GM18867 (cell line): ENCODE measurements around the gene FUT6.

ENCODE experiments used
- ATAC-seq: cut with Tn5 transposase; IDR thresholded peaks from one replicate; pipeline ENCODE4 v1.9.1; 2021; ENCODE audit warnings: mild to moderate bottlenecking, moderate library complexity; ENCODE audit not compliant: unreplicated experiment

FUT6 gene

GRCh38 chr19:5827891-5828660 lies 11.4 kb downstream of the FUT6 start:
- peak; percentile 67 for ATAC-seq

DNA sequence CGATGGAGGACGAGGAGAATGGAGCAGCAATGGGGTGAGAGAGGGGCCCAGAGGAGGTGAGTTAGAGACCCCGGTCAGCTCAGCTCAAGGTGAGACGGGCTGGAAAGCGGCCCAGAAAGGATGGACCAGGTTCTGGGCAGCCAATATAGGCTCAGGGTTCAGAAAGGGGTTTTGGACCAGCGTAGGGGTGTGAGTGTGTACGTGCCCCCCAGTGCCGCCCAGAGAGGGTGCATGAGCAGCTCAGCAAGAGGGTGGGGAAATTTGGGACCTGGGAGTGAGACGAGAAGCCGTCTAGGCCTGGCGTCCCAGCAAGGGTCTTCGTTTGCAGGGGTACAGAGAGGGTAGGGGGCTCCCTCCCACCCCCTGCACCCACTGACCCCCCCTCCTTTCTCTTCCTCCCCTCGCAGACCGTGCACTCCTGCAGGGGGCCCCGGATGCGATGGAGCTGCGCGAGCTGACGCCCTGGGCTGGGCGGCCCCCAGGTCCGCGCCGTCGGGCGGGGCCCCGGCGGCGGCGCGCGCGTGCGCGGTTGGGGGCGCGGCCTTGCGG lies 12.1 kb downstream of the FUT6 start:
- ATAC-seq: no peak

DNA sequence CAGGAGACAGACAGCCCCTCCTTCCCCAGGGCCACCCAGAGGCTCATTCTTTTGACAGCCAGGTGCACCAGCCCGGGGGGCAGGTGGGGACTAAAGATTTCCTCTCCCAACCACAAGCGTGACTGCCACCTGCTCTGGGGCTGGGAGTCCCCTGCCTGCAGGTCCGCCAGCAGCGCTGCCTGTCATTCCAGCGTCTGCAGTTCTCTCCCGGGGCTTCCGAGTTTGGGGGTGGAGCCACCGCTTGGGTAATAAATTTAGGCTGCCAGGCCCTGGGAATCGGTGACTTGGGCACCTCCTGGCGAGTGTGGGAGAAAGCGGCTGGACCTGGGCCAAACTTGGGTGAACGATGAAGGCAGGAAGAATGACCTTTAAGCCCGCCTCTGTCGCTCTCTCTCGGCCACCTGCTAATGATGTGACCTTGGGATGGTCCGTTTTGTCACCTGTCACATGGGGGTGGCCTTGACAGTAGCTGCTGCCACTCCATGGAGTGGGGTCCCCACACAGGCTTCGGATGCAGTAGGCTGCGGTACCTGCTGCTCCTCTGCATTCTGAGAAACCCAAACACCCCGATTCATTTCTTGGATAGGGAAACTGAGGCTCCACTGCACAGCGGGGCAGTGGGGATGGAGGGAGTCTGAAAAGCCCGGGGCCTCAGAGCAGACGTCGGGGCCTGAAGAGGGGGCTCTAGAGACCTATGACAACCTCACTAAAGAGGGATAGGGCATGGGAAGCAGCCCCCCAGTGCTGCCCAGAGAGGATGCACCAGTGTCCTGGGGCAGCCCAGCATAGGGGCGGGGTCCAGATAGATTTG lies 12.8 kb downstream of the FUT6 start:
- ATAC-seq: no peak

GRCh38 chr19:5825178-5825577 lies 14.3 kb downstream of the FUT6 start:
- no peak for ATAC-seq

GRCh38 chr19:5824751-5825150 lies 14.8 kb downstream of the FUT6 start:
- no peak for ATAC-seq

DNA sequence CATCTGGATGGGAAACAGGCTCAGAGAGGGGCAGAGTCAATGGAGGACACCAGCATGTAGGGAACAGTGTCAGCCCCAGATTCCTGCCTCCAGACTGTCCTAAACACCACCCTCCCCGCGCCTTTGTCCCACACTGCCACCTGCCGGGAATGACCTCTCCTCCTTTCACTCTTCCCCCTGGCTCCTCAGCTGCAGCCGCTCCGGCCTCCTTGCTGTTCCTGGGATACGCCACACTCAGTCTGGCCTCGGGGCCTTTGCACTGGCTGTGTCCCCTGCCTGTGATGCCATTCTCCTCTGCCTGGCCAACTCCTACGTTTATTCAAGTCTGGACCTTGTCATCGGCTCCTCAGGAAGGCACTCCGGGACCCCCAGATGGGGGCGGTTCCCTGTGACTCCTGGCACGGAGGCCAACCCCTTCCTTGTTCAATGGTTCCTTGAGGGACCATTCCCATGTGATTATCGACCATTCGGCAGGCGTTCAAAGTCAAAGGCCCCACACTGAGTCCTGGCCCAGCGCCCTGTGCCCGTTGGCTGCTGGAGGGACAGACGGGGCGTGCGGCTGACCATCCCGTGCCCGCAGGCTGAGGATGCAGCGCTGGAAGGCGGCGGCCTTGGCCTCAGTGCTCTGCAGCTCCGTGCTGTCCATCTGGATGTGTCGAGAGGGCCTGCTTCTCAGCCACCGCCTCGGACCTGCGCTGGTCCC lies 15.8 kb downstream of the FUT6 start:
- ATAC-seq: no peak

GRCh38 chr19:5822181-5822844 lies 17.2 kb downstream of the FUT6 start:
- ATAC-seq: no peak

- ATAC-seq: no peak
These were observed 17.9 kb downstream of the FUT6 start for GRCh38 chr19:5821521-5822180.

DNA sequence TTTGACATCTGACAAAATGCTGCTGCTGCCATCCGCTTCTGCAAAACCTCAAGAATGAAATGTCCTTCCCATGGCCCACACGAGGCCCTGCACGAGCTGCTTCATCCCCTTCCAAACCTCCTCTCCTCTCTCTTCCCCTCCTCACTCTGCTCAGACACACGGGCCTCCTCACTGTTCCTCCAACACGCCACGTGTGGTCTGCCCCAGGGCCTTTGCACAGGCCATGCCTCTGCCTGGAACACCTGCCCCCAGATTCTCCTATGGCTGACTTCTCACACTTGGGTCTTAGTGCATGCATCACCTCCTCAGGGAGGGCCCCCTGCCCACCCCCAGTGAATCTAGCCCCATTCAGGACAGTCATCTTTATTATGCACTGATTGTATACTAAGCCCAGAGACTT lies 18.7 kb downstream of the FUT6 start:
- ATAC-seq: no peak

GRCh38 chr19:5818594-5818993 lies 20.9 kb downstream of the FUT6 start:
- ATAC-seq: no peak

DNA sequence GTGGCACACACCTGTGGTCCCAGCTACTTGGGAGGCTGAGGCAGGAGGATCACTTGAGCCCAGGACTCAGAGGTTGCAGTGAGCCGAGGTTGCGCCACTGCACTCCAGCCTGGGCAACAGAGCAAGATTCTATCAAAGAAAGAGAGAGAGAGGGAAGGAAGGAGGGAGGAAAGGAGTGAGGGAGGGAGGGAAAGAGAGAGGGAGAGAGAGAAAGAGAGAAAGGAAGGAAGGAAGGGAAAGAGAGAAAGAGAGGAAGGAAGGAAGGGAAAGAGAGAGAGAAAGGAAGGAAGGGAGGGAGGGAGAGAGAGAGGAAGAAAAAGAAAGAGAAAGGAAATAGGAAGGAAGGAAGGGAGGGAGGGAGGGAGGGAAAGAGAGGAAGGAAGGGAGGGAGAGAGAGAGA lies 22.3 kb downstream of the FUT6 start:
- ATAC-seq: no peak

DNA sequence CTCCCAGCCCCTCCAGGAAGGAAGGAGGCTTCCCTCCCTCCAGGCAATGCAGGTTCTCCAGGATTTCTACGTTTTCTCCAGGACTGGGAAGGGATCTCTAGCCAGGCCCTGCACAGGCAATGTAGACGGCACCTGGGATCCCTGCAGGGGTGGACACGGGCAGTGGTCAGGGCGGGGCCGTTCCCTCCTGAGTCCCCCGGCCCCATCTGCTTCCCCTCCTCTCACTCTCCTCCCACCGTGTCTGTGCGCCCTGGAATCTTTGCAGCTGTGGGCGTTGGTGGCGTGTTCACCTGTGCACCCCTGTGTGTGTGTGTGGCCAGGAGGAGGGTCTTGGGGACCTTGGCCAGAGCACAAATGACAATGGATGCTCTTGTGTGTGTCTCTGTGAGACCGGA lies 24.7 kb downstream of the FUT6 start:
- no peak for ATAC-seq

DNA sequence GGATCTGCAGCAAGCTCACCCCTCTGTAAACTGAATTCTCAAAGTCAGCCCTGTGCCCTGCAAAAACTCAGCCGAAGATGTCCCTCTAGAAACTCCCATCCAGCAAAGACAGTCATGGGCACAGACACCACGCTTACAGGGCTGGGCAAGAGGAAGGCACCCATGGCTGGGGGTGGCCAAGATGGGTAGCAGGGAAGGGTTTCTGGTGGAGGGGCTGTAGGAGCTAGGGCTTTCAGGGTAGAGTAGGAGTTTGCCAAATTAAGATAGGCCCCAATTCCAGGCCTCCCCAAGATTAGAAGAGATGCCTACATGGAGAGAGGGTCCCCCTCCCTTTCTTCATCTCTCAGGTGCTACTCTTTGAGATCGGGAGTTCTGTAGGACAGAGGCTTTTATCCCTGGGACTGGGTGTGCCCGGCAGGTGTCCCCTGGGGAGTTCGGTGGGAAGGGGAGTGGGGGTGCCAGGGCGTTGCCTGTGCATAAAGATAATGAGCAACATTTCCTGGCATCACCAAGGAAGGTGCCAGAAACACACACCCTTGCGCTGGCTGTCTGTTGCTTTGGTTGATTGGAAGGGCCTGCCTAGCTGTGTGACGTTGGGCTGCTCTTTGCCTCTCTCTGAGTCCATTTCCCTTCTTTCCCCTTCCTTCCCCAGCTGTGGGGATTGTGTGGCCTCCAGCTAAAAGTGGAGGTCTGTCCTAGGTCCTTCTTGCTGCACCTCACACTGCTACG lies 25.2 kb downstream of the FUT6 start:
- no peak for ATAC-seq

- ATAC-seq: no peak
These were observed 28.4 kb downstream of the FUT6 start for GRCh38 chr19:5811117-5811516.

GRCh38 chr19:5809469-5809868 lies 30.0 kb downstream of the FUT6 start:
- ATAC-seq: no peak

- ATAC-seq: no peak
These were observed 30.4 kb downstream of the FUT6 start for GRCh38 chr19:5809053-5809452.

DNA sequence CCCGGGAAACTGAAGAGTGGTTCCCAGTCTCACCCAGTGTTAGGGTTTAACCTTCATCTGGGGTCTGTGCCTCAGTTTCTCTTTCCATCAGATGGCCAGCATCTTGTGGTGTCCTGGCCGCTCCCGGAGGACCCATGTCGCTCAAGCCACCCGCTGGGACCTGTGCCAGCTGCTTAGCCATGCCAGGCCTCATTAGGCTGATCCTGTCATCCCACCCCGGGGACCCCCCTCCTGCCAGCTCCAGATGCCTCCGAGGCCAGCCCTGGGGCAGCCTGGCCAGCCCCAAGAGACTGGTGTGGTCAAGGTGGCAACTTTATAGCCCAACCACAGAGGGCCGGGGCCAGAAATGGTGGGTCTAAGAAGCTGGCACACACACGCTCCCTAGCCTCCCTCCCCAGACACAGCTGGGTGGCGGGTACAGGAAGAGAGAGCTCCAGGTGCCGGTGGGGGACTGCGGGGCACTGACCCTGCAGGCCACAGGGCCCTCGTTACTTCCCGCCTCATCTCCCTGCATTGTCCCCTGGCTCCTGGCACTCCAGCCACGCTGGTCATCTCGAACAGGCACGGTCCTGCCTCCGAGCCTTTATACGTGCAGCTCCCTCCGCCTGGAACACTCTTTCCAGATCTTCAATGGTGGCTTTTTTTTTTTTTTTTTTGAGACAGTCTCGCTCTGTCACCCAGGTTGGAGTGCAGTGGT lies 31.2 kb downstream of the FUT6 start:
- ATAC-seq: no peak

- no peak for ATAC-seq
These were observed 32.6 kb downstream of the FUT6 start for GRCh38 chr19:5806905-5807304.

DNA sequence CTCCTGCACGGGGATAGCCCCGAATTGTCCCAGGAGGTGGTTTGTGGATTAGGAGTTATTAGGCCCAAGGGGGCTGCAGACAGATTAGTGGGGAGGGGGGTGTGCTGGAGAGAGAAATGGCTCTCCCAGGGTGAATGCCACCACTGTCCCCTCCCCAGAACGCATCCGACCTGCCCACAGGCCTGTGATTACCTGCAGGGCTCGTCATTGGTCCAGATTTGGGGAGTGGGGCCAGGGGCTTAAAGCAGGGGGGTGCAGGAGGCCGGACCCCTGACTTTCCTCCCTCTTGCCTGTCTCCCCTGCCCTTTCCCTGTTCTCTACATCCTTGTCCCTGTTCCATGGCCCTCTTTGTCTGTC lies 33.4 kb downstream of the FUT6 start:
- no peak for ATAC-seq
